GM19025 (cell line): Measurements from ENCODE around the gene DUSP1.
A peak's percentile ranks its signal among the peaks of the same experiment; 100 is the strongest.

Experiments
- ATAC-seq: cut with Tn5 transposase; IDR thresholded peaks from one replicate; pipeline ENCODE4 v1.9.1; 2021; ENCODE audit warnings: mild to moderate bottlenecking, low read depth, moderate library complexity; ENCODE audit not compliant: unreplicated experiment

DUSP1 gene

DNA sequence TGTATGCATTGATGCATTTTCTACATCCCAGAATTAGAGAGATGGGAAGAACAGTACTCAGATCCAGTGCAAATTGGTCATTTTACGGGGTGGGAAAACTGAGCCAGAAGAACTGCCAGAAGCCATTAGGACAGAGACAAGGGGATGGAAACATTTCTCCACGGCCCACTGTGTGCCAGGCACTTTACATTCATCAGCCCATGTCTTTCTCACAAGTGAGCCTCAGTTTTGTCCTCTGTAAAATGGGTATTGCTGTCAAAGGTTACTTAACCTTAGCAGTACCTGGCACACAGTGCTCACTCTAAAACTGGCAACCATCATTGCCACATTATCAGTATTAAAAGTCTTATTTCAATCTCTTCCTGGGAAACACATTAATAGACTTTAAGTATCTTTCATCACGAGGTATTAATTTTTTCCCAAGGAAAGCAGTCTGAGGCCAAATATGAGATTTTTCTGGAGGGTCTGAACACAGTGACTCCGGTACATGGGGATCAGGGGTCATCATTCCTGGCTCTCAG is 5.2 kb downstream of the DUSP1 start:
- no peak for ATAC-seq

DNA sequence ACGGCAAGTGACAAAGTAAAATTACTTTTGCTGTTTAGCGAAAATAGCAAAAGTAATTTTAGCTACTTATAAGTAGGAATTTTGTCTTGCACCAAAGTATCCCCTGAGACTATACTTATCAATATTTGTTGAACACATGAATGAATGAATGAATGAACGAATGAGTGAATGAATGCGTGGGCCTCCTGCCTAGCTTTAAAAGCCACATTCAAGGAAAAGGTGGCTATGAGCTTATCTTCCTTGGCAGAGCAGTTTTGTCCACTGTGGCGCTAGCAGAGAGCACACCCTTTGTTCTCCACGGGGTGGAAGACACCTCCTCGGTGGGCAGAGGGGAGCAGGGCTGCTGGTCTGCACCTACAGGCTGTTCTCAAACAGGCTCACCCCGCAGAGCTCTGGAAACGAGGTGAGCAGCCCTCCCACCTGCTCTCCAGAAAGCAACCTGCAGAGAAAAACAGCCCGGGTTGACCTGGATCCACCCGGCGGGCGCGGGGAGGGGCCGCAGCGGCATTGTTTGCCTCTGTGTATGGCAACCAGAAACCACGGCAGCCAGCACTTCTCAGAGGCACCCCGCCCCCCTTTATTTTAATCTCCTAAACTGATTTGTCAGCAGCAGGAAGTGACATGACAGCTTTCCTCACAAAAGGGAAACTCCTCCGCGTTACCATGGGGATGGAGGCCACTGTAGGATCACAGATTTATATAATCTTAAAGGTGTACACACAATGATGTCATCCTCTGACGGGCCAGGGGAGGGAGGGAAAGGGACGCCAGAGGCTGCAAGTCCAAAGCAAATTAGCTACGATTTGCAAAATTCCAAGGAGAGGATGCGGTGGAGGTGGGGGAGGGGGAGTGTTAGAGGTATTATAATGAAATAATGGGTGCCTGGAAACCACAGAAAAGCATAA is 5.9 kb downstream of the DUSP1 start:
- peak; percentile 91 for ATAC-seq

DNA sequence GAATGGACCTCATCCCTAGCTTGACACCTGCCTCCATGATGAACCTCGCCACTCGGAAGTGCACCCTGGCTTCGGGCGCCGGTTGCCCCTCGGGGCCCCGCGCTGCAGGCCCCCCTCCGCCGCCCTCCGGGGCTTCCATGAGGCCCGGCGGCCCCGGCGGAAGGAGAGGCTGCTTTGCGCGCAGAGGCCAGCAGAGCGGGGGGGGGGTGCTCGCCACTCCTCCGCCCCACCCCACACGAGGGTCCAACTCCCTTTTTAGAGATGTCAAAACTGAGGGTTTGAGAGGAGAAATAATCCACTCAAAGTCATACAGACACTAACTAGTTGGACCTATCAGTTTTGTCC is 7.9 kb downstream of the DUSP1 start:
- no peak for ATAC-seq

DNA sequence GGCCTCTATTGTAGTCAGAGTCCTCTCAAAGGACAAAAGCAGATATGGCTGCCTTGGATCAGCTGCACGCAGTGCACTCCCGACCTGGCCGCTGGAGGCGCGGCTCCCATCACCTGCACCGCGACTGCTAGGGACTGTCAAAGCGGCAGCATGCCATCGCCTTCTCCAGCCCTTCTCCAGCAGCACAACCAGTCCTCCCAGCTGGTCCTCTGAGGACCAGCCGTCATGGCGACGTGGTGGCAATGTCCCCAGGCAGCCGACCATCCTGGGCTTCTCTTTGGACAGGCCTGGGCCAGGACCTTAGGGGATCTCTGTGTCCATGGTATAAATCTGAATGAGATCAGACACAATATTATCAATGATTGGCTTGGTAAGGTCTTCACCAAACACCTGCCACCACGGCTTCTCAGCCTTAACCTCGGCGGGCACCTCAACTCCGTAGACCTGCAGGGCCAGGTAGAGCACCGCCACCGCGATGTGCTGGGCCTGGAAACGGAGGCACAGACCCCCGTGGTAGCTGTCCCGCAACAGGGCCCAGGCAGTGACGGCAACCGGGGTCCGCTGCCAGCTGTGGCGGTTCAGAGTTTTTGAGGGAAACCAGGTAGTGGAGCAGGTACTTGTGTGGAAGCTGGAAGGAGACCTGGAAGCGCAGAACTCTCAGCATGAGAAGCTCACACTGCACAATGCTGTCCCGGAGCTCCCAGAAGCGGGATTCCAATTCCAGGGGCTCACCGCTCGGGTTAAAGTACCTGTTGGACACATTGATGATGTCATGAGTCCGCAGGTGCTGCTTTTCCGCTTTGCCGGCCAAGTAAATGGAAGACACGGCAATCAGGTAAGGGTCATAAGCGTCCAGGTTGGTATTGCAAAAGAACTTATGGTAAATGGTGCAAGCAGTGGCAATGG is 8.5 kb downstream of the DUSP1 start:
- ATAC-seq: no peak

DNA sequence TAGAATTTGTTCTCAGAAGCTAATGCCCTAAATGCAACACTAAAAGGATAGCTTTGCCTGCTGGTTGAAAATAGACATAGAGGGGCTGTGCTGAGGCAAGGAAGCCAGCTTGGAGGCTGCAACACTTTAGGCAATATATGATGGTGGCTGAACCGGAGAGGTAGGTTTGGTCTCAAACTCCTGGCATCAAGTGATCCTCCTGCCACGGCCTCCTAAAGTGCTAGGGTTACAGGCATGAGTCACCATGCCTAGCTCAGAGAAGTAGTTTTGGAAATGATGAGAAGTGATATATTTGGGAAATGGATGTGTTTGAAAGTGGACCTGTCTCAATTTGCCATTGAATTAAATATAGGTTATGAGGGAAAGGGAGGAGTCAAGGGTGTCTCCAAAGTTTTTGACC is 10.0 kb downstream of the DUSP1 start:
- no peak for ATAC-seq

DNA sequence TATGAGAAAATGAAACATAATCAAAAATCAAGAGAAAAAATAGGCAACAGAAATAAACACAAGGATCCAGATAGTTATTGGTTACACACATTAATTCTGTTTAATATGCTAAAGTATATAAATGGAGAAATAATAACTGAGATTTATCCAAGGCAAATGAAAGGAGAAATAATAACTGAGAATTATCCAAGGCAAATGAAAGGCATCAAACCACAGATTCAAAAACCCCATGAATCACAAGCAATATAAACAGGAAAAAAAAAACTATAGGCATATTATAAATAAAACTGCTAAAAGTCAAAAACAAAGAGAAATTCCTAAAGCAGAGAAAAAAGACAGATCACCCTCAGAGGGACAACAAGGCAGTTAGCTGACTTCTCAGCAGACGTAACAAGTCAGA is 10.9 kb downstream of the DUSP1 start:
- ATAC-seq: no peak

DNA sequence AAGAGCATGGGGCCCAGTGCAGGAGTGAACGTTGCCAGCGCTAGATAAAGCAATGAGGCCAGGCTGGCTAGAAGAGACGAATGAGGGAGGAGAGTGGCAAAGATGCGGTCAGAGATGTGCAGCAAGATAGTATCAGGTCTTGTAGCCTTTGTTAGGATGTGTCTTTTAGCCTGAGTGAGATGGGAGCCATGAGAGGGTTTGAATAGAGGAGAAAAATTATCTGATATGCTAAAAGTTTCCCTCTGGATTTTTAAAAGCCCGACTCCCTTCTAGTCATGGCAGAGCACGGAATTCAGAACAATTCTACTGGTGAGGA is 12.2 kb downstream of the DUSP1 start:
- ATAC-seq: no peak

DNA sequence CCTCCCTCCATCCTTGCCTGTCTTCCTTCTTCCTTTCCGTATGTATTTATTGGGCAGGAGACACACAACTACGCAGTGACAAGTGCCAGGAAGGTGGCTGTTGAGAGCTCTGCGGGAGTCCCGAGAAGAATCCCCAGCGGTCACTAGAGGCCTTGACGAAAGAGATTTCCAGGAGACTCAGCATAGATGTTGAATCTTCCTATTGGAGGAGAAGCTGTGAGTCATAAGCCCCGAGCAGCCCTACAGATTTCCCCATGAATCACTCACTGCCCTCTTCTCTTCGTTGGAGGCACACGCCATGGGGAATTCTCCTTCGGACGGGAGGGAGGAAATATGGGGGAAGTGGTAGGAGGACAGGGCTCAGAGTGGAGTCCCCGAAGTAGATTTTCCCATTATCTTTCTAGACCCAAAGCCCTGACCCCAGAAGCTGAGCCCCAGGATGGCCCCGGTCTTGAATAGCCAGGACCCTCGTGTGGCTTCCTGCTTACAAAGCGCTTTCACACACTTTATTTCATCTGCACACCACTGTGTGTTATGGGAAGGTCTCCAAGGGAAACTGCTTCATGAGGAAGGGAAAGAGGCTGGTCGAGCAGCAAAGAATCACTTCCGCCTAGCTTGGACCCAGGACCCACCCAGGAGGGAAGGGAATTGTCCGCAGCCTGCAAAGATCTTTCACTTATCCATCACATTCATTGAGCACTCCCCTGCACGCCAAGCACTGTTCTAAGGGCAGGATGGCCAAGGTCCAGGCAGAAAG is 12.7 kb downstream of the DUSP1 start:
- ATAC-seq: no peak

DNA sequence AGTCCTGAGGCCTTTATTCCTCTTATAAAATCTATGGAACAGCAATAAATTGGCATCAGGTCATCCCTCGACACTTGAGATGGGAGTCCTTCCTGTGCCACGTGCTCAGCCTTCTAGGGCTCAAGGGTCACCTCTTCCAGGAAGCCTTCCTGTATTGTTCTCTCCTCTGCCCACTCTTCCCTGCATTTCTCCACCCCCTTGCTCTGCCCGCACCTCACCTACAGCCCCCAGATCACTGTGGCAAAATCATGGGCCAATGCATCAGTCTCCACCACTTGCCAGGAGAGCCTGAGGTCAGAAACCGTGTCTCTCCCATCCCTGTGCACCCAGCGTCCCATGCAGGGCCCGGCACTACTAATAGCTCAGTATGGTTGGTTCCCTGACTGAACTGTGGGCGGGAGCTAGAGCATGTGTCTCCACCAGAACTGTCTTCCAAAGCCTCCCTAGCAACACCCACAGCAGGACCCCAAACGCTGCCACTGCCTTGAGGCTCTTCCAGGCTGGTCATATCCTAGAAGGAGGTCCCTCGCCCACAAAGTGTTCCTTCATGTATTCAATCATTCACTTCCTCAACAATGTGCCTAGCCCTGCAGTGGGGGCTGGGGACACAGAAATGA is 13.5 kb downstream of the DUSP1 start:
- ATAC-seq: no peak

DNA sequence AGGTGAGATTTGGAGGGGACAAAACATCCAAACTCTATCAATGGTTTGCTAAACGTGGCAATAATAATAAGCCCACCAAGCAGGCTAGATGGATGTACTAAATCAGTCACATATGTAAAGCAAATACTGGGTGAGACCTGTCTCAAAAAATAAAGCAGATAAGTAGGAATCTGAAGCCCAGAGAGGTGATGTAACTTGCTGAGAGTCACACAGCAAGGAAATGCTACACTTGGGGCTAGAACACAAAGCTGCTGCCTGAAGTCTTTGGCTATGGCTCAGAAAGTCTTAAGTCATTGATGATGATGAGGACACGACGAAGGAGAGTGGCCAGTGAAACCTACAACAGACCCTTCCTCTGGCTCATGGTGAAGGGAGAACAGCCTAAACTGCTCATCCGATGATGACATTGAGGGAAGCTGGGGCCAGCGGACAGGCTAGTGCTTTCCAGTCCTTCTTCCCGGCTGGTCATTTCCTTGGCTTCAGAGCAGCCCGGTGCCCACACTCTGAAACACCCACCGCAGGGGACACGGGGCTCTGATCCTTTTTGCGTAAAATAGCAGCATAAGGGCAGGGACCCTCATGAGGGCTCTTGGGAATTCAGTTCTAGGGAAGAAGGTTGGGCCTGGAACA is 14.1 kb downstream of the DUSP1 start:
- no peak for ATAC-seq

DNA sequence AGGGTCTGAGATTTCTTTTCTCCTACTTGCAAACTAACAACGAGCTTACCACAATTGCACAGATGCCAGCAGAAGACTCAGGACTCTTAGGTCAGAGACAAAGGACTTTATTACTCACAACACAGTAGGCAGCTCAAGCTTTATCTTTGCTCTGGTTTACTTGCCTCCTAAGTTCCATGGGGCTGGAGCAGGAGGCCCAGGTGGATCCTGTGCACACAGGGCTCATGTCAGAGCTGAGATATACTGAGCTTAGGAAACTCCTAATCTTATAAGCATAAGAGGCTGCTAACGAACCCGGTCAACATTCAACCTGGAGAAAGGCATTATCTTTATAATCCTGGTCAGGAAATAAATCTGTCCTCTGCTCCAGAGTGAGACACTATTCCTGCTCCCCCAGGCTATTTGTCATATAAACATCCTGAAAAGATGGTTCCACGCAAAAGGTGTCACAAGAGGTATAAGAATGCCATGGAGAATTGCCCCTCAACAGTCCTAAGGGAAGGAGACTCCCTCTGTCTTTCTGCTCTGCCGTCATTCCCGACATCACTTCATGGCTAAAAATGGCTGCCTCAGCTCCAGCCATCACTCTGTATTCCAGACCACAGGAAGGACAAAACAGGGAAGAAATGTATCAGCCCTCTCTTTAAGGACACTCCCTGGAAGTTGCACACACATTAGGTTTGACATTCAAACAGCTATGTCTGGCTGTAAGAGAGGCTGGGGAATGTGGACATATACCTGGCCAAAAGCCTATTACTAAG is 16.2 kb downstream of the DUSP1 start:
- no peak for ATAC-seq

DNA sequence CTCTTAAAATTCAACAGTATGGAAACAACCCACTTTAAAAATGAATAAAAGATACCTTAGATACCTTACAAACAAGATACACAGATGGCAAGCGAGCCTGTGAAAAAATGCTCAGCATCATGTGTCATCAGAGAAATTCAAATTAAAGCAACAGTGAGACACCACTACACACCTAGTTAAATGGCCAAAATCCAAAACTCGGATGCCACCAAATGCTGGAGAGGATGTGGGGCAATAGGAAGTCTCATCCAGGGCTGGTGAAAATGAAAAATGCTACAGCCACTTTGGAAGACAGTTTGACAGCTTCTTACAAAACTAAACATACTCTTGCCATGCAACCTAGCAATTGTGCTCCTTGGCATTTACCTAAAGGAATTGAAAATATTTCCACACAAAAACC is 17.9 kb downstream of the DUSP1 start:
- ATAC-seq: no peak

DNA sequence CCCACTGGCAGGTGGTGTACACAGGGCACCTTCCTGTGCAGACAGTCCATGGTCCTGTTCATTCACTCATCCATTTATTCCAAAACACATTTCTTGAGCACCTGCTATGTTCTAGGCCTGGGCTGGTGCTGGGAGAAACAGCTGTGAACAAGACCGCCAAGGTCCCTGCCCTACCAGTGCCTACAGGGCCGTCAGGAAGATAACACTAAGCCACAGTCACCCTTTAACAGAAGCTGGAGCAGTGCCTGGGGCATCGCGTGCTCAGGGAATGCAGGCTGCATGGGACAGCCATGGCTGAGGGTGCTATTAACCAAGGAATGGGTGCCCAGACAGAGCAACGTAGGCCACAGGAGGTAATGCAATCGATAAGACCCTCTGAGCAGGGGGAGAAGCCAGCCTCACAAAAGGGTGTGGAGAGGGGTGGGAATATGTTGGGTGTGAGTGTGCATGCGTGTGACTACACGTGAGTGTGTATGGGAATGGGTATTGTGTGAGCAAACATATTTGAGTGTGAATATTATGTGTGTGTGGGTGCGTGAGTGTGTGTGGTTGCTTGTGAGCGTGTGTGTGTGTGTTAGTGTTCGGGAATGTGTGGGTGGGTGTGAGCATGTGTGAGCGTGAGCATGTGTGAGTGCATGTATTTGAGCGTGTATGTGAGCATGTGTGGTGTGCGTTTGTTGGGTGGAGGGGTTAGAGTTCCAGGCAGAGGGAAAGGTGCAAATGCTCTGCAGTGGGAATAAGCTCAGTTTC is 19.1 kb downstream of the DUSP1 start:
- no peak for ATAC-seq

DNA sequence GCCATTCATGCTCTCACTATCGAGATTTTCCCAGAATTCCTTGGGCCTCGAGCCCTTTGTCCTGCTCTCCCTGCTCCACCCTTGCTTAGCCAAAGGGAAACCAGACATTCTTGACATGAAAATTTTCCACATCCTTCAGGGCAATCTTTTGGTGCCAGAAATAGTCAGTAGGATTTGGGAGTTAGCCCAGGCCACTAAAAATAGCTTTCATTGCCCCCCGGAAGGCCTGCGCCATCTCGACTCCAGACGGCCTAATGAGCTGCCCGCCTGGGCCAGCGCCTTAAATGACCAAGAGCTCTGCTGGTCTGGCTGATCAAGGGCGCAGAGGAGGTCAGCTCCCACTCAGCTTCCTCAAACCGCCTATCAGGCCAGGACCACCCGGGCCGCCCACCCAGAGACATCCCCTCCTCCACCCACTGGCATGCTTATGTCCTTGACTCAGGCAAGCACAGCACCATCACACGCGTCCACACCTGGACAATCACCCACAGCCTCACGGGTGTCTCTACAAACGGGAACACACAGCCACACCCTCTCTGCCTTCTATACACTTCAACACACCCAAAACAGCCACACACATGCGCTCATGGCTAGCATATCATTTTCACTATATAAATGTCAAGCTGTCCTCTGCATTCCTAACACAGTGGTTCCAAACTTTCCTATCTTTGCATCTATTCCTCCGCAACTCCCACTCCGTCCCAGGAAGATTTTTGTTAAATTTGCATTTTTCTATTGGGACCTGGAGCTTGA is 20.9 kb downstream of the DUSP1 start:
- ATAC-seq: no peak

DNA sequence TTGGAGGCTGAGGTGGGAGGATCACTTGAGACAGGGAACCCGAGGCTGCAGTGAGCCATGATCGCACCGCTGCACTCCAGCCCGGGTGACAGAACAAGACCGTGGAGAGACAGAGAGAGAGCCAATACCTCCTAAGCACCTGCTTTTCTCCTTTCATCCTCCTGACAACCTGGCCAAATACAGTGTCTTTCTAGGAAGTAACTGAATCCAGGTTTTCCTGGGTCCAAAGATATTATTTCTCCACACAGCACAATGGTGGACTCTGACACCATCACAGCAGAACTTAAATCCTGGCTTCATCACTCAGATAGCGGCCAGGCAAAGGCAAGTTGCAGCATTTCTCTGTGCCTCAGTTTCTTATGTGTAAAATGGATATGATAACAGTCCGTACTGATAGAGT is 21.9 kb downstream of the DUSP1 start:
- no peak for ATAC-seq

DNA sequence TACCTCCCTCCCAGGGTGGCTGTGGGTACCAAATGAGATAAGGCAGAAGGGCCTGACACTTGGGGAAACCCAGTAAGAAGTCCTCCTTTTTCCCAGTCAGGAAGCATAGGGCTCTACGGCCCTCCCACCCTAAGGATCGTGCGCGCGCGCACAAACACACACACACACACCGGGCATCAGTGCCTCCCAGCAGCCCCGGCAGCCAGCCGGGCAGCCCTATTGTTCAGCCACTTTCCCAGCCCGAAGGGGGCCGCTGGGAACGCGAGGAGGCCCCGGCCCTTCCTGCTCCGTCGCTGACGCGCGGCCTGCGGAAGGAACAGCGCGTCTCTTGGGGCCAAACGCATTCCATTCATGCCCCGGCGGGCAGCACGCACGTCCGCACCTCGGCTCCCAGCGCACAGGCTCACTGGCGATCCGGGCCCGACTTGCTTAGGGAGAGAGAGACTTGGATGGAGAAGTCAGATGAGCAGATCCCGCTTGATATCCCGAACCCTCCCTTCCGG is 22.6 kb downstream of the DUSP1 start:
- ATAC-seq: no peak

DNA sequence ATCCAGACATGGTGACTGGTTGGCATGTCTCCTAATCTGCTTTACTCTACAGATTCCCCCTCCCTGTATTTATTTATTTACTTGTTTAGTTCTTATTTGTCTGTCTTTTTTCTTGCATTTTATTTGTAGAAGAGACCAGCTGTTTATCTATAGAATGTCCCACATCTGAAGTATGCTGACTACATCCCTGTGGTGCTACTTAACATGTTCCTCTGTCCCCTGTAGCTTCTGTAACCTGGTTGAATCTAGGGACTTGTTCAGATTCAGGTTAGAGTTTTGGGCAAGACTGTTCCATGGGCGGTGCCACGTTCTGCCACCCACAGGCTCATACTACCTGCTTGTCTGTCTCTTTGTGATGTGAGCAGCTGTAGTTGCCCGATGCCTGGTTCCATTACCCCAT is 23.5 kb downstream of the DUSP1 start:
- ATAC-seq: no peak

DNA sequence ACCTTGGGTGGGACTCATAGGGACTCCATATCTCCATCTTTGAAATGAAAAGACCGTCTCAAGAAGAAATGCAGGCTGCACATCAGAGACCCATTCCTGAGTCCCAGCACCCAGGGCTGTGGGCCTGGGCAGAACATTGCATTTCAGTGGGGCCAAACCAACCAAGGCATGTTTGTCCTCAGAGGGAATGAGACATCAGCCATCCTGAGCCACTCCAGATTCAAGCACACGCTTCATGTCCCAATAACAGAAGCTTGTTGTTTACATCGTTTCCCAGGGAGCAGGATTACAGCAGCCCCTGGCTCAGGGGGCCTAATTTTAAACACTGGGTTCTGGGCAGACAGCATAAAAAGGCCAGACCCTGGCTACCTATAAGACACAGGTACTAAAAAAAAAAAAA is 24.3 kb downstream of the DUSP1 start:
- no peak for ATAC-seq
